Coronary artery (tissue), 2 donors: ENCODE measurements around the gene RUNX3.

Source experiments
- DNase-seq: peaks from one replicate; pipeline ENCODE4 v3.0.0-alpha.2; 2017; ENCODE audit warnings: low spot score
- H3K27ac ChIP-seq, 2 donors: fragments of 200-600 bp; sonication (generic); one replicate each; pipeline ENCODE4 v1.5.1; 2016 to 2019
- H3K4me3 ChIP-seq: fragments of 200-600 bp; sonication (generic); 2 replicates; pipeline ENCODE4 v1.5.1; 2016; ENCODE audit warnings: mild to moderate bottlenecking, moderate library complexity
- CTCF ChIP-seq: fragments of 200-600 bp; sonication (generic); IDR thresholded peaks from one replicate; pipeline ENCODE4 v1.5.1; 2019; ENCODE audit warnings: antibody characterized with exemption

Gene RUNX3

GRCh38 chr1:24915816-24916602, 14.1 kb downstream of the RUNX3 start:
- no peak for DNase-seq
- no peak overlapping the region for H3K4me3 ChIP-seq
- TF ChIP-seq CTCF, result no peak
- no peak overlapping the region for H3K27ac ChIP-seq

GRCh38 chr1:24914226-24915069, 15.6 kb downstream of the RUNX3 start:
- TF ChIP-seq CTCF, result no peak
- no peak overlapping the region for H3K4me3 ChIP-seq
- no peak for DNase-seq
- no peak overlapping the region for H3K27ac ChIP-seq

- H3K4me3 ChIP-seq, result no peak overlapping the region
- no peak for DNase-seq
- no peak for TF ChIP-seq CTCF
- no peak overlapping the region for H3K27ac ChIP-seq
Measured at GRCh38 chr1:24913616-24914225, 16.4 kb downstream of the RUNX3 start.

GRCh38 chr1:24913274-24913604, 16.8 kb downstream of the RUNX3 start:
- Histone ChIP-seq H3K27ac (no peak overlapping the region), H3K4me3 (no peak overlapping the region)
- no peak for DNase-seq
- TF ChIP-seq CTCF, result no peak

GRCh38 chr1:24912376-24913273, 17.5 kb downstream of the RUNX3 start:
- H3K27ac ChIP-seq, result no peak overlapping the region
- no peak overlapping the region for H3K4me3 ChIP-seq
- no peak for TF ChIP-seq CTCF
- no peak for DNase-seq

- TF ChIP-seq CTCF, result no peak
- Histone ChIP-seq H3K4me3 (no peak overlapping the region), H3K27ac (no peak overlapping the region)
- DNase-seq, result no peak
Measured at GRCh38 chr1:24911651-24912155, 18.4 kb downstream of the RUNX3 start.
